GM11168 (cell line): Measurements from ENCODE around the gene TMEM253.

Experiments used
- in situ Hi-C: fragments of 300-500 bp; cut with MboI; formaldehyde crosslinking; loops from one replicate; pipeline ENCODE4 v1.12.0; 2022; ENCODE audit warnings: low sequenced_read_pairs; ENCODE audit not compliant: unreplicated experiment

The TMEM253 gene

DNA sequence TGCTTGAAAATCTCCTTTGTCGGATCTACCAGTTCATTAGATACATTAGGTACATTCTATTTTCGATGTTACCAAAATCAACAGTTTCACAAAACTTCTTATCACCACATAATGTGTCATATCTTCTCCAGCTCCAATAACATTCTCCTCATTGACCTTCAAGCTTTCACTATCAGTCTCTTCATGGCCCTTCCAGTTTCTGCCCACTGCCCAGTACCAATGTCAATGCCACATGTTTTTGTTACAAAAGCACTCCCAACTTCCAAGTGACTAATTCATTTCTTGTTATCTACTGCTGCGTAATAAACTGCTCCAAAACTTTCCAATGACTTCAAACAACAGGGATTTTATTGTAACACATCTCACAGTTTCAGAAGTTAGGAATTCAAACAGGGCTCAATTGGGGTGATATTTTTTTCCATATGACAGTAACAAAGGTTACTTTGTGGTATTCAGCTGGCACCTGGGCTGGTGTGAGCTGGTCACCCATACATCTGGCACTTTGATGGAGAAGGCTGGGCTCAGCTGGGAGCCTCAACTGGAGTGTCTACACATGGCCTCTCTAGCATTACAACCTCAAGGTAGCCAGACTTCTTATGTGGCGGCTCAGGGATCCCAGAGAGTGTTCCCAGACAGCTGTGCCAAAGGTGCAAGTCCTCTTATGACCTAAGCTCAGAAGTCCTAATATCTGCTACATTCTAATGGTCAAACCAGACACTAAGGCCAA, 48.9 kb downstream of the TMEM253 start:
- in situ Hi-C loops: no loop called here
